GM21825 (cell line): ENCODE results near the gene ZNF821.
"Not testable (repeated sequence)": the region's sequence is repeated elsewhere in the genome, so short reads cannot be mapped to it uniquely, and the experiment has no call there.

Source experiments
- ATAC-seq: cut with Tn5 transposase; IDR thresholded peaks from one replicate; pipeline ENCODE4 v1.9.1; 2021; ENCODE audit warnings: mild to moderate bottlenecking, moderate library complexity; ENCODE audit not compliant: unreplicated experiment

The ZNF821 gene

GRCh38 chr16:71826533-71827017, 57.4 kb downstream of the ZNF821 start:
- ATAC-seq: no peak

GRCh38 chr16:71817155-71817500, 66.9 kb downstream of the ZNF821 start:
- ATAC-seq: not testable (repeated sequence)

GRCh38 chr16:71811261-71811803, 72.7 kb downstream of the ZNF821 start:
- no peak for ATAC-seq

GRCh38 chr16:71810155-71810530, 73.8 kb downstream of the ZNF821 start:
- ATAC-seq: not testable (repeated sequence)
